Measurements from ENCODE around the gene ASS1.
A peak's percentile ranks its signal among the peaks of the same experiment; 100 is the strongest.

ASS1 gene

DNA sequence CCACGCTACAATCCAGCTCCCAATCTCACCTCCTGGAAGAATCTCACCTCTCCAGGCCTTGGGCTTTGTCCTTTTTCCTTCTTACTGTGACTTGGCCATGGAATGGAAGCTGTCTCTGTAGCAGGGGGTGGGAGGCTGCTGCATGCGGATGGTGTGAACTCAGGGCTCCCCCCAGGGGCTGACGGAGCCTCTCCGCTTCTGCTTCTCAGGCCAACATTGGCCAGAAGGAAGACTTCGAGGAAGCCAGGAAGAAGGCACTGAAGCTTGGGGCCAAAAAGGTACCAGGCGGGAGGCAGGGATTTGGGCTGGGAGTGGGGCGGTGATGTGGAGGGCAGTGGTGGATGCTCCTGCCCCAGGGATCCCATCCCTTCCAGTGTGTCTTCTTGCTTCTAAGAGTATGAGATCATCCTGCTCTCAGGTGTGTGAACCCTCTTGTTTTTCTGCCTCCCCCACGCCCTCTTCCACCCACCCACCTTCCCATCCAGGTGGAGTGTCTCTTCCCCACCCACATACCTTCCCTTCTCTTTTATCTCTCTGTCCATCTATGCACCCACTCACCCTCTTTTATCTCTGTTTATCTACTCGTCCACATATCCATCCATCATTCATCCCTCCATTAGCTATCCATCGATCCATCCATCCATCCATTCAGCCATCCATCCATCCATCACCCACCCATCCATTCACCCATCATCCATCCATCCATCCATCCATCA, 9.5 kb downstream of the ASS1 start:
- DNase-seq (ENCODE audit: low read depth), result no peak

DNA sequence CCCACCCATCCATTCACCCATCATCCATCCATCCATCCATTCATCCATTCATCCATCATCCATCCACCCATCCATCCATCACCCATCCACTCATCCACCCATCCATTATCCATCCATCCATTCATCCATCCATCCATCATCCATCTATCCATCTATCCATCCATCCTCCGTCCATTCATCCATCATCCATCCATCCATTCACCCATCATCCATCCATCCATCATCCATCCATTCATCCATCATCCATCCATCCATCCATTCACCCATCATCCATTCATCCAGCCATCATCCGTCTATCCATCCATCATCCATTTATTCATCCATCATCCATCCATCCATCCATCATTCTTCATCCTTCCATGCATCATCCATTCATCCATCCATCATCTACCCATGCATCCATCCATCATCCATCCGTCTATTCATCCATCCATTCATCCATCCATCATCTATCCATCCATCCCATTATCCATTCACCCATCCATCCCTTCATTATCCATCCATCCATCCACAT, 10.1 kb downstream of the ASS1 start:
- no peak for DNase-seq (ENCODE audit: low read depth)

DNA sequence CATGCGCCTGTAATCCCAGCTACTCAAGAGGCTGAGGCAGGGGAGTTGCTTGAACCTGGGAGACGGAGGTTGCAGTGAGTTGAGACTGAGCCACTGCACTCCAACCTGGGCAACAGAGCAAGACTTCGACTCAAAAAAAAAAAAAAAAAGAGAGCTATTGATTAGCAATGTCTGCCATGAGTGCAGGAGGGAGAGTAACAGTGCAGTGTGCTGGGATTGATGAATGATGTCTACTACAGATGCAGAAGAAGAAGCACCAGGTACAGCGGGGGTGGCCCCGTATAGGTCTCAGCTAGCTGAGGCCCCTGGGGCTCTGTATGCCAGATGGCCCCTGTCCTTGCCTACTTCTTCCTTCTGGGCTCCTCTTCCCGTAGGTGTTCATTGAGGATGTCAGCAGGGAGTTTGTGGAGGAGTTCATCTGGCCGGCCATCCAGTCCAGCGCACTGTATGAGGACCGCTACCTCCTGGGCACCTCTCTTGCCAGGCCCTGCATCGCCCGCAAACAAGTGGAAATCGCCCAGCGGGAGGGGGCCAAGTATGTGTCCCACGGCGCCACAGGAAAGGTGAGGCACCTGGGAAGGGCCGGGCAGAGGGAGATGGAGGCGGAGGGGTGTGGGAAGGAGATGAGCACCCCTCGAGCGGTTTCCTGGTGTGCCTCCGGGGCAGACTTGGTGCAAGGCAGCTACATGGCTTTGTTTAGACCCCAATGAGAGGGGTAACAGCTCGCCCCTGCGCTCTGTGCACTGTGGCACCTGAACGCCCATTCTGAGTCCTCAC, 13.5 kb downstream of the ASS1 start:
- DNase-seq (ENCODE audit: low read depth), result no peak

DNA sequence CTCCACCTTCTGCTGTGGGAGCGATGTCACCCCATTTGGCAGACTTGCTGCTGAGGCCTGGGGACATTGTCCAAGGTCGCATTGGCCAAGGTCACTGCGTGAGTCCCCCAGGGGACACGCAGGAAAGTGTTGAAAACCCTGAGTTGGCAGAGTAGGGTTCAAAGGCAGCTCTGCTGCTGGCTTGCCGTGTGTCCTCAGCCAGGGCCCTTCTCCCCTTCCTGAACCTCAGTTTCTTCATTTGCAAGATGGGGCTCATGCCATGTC, 14.0 kb downstream of the ASS1 start:
- no peak for DNase-seq (ENCODE audit: low read depth)

DNA sequence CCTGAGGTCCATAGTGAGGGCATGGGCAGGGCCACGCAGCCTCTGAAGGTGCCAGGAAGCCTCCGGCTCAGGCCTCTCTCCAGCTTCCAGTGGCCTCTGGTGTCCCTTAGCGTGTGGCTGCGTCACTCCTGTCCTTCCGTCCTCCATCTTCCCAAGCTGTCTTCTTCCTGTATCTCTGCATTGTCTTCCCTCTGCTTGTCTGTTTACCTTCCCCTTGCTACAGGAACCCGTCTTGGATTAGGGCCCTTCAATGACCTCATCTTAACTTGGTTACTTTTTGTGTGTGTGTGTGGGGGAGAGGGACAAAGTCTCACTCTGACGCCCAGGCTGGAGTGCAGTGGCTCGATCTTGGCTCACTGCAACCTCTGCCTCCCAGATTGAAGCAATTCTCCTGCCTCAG, 14.4 kb downstream of the ASS1 start:
- DNase-seq (ENCODE audit: low read depth), result no peak

DNA sequence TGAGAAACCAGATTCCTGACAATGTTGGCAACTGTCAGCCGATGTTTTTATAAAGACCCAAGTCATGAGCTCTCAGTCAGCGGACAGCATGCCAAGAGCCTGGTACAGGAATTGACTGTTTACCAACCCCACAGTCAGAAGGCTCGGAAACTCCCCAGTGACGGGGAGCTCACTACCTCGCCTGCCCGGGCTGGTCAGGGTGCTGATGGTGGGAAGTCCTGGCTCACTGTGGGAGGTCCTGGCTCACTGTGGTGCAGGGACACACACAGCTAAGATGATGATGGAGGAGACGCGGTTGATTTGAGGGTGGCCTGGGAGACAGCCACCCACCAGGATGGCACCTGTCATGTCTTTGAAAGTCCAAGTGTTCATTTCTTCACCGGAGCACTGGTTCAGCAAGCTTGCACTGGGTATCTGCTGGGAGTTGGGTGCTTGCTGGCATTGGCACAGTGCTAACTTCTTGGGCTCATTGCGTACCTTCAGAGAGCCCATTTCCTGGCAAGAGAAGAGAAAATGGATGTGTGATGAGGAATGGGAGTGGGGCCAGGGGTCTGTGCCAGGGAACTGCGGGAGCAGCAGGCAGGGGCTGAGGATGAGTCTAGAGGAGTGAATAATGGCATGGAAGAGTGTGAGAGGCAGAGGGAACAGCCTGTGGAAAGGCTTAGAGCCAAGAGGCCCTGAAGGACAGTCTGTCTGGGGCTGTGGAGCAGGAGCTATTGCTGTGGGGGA, 15.3 kb downstream of the ASS1 start:
- DNase-seq (ENCODE audit: low read depth), result no peak

DNA sequence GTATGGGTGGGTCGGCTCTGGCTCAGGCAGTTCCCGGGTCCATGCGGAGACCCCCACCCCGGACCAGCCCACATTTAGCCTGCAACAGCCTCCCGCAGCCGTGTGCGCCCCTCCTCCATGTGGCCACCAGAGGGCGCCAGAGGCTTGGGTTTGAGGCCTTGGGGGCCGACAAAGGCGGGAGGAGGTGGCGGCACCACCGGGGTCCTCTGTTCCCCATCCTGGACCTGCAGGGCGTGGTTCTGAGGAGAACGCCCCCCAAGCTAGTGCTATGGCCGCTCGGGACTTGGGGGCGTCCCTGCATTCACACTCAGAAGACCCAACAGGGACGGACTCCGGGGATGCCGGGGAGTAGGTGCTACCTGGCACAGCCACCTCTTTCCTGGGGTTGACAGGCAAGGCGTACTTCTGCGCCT, 16.5 kb downstream of the ASS1 start:
- DNase-seq (ENCODE audit: low read depth), result peak; percentile 63

DNA sequence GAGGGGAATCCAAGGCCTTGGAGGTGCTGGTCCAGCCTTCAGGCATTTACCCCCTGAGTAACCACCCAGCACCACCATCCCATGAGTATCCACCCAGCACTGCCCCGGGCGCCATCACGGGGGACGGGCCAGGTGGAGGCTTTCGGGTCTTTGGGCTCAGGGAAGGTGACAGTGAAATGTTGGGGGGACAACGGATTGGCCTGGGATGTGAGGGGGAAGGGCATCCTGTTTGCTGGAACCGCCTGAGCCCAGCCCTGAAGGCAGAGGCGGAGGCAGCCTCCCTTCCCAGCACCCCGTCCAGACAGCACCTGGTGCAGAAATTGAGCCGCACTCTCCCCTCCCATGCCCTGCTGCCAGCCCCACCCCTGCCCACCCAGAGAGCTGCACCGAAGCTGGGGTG, 17.0 kb downstream of the ASS1 start:
- no peak for DNase-seq (ENCODE audit: low read depth)

DNA sequence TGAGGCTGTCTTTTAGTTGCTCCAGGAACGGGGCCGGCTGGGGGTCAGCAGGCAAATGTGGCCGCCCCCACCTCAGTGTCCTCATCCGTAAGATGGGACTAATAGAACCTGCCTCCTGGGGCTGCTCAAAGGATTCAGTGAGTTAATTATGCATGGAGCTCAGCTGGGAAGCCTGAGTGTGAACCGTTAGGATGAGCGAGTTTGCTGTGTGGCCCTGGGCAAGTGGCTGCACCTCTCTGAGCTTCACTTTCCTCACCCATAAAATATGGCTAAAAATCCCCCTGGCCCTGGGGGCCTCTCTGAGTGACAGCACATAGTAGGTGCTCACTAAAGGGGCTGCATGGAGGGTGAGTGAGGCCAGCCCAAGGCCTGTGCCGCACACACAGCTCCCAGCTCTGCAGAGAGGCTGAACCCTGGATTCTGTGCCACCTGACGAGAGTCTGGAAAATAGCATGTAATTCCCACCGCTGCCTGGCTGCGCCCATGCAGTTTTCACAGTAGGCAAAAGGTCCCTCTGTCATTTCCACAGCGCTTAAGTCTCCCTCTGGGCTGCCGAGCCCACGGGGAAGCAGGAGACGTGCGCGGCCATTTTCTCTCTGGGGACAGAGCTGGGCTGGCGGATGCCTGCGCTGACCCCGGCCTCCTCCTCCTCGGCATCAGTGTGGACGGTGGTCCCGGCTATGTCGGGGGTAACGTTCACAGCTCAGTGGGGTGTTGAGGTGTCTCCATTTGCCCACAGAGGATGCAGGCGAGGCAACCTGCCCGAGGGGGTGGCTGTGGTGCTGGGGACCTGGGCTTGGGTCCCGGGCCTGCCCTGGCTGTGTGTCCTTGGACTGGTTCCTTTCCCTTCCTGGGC, 18.2 kb downstream of the ASS1 start:
- no peak for DNase-seq (ENCODE audit: low read depth)

DNA sequence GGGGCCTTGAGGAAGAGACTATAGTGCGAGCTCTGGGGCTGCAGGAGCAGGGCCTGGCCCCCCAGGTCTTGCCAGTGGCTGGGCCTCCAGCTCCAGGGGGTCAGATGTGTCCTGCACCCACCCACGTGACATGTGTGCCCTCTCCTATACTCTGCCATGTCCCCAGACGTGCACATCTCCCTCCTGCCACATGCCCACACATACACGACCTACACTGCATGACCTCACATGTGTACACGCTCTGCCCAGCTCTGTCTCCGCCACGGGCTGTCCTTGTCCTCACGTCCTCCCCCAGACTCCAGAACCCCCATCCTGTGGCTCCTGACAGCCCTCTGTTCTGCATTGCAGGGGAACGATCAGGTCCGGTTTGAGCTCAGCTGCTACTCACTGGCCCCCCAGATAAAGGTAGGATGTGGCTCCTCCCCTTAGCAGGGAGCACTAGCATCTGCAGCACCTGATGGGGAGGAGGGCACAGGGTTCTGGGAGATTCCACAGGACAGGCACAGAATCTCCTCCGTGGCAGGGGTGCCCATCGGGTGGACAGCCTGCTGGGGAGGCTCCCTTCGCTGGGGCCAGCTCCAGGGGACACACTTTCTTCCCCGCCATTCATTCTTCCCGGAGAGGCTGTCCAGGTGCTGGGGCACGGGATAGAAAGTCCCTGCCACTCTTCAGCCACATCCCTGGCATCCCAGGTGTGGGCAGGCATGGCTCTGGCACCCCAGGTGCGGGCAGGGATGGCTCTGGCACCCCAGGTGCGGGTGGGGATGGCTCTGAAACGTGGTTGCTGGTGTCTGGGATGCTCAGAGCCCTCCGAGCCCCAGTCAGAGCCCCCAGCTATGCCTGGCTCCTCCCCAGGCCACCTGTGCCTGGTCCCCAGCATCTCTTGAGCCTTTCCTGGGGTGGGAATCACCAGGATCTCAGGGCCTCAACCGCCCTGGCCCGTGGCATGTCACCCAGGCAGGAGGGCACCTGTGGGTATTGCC, 19.3 kb downstream of the ASS1 start:
- DNase-seq (ENCODE audit: low read depth), result no peak

DNA sequence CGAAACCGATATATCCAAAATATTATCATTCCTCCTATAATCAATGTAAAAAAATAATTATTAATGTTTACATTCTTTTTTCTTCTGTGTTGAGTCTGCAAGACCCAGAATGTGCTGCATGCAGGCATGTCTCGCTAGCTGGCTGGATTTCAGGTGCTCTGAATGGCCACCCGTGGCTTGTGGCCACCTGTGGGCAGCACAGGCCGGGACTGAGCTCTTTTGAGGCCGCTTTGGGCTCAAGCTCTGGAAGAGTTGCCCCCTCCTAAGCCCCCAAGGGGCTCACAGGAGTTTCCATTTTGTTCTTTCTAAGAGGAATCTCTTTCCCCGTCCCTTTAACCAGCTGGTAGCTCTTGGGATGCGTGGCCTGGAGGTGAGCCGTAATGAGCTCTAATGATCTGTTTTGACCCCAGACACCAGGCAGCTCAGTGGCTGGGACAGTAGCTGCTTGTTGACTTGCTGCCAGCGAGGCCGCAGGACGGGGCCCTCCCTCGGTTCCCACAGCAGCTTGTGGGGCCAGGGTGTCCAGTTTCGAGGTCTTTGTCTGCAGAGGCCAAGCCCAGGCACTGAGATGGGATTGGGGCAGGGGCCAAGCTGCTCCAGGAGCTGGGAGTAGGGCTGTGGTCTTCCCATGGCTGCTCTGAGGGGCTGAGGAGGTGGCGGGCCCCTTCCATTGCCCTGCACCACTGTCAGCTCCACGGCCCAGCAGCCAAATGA, 20.8 kb downstream of the ASS1 start:
- DNase-seq (ENCODE audit: low read depth), result no peak

DNA sequence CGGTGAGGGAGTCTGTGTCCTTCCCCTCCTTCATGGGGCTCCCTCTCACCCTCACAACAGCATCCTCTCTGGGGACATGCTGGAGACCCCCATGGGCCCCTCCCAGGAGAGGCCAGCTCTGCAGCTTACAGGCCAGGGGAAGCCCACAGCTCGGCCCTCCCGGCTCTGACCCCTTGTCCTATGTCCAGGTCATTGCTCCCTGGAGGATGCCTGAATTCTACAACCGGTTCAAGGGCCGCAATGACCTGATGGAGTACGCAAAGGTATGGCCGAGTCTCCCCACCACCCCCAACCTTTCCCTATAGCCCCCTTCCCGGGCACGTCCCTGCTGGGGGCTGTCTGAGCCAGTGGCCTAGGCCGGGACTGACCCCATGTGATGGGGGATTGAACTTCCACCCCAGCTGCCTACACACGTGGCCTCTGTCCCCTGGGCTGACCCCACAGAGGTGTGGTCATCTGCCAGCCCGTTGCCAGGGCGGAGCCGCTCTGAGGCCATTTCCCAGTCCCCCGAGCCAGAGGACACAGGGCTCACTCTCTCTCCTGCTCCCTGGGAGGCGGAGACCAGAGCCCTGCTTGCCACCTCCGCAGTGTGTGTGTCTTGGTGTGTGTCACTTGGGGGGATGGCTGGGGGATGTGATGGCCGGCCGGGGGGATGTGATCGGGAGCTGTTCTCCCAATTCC, 21.9 kb downstream of the ASS1 start:
- DNase-seq (ENCODE audit: low read depth), result no peak

DNA sequence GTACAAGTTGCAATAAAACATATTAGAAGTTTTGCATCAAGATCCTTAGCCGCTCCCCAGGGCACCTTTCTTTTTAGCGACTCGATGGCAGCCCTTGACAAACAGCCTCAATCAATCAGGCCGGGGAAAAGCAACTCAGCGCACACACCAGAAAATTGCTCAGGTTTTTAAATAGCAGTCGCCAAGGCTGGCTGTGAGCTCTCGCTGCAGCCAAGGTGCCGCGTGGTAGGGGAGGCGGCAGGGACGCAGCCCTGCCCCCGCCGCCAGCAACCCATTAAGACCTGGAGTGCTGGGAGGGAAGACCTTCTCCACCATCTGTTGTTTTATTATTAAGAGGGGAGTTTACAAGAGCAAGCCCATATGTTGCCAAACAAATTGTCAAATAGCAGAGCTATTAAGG, 22.6 kb downstream of the ASS1 start:
- no peak for DNase-seq (ENCODE audit: low read depth)

DNA sequence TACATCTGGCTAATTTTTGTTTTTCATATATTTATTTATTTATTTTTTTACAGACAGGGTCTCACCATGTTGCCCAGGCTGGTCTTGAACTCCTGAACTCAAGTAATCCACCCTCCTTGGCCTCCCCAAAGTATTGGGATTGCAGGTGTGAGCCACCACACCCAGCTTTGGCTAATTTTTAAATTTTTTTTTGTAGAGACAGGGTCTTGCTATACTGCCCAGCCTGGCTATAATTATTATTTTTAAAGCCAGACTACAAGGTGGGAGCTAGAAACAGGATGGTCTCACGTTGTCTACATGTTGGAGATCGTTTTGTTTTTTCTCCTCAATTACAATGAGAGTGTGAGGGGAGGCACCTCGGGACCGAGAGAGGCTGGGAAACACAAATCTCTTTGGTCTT, 23.8 kb downstream of the ASS1 start:
- DNase-seq (ENCODE audit: low read depth), result no peak

DNA sequence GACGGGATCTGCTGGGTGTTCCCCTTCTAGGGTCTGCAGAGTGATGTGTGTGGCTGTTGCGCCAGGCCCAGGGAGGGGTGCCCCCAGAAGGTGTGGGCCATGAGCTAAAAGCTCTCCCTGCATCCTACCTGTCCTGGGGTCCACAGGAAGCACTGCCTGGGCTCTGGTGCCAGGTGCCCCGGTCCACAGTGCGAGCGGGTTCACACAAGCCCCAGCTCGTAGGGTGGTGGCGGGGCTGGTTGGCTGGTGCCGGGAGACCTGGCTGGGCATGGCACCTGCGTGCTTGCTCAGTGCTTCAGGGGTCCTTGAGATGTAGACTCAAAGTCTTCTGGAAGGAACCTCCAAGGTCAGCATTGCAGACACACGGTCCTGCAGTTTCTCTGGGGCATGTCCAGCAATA, 25.5 kb downstream of the ASS1 start:
- no peak for DNase-seq (ENCODE audit: low read depth)

DNA sequence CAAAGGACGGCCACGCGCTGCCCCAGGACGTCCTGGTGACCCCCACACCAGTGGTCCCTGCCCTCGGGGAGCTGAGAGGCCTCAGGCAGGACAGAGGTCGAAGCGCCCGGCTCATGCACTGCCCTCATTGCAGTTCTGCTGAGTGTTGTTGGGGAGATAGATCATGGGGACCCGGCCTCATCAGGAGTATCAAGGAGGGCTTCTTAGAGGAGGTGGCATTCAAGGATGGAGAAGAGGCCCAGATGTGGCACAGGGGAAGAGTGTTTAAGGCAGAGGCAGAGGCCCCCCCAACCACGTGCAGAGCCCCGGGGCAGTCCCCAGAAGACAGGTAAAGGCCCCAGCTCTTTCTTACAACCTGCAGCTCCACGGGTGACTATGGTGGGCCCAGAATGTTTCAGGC, 26.2 kb downstream of the ASS1 start:
- DNase-seq (ENCODE audit: low read depth), result no peak

DNA sequence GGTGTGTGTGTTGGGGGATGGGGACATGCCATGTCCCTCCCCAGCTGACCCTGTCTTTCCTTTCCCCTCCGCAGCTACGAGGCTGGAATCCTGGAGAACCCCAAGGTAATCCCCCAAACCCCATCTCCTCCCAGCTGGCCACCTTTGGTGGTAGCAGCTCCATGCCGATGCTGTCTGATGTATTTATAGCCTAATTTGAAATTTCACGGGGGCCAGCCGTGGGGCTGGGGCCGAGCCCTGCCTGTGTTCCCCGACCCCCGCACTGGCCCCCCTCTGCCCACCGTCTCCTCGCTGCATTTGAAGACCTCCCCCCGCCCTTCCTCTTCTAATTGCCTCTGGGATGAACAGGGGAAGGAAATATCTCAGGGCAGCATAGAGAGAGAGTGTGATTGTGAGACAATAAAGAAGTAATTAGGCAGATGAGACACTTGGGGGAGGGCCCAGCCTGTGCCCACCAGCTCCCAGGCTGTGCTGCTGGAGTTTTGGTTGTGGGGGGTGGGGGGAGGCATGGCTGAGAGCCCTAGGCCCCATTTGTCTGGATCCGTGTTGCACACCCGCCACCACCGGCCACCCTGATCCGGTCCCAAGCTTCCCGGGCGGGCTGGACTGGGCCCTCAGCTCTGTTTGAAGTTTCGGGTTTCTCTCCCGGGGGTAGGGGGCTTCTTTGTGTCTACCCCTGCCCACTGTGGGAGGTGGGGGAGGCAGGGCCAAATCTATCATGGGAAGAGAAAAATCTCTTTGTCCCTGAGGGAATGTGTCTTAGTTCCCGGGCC, 26.8 kb downstream of the ASS1 start:
- DNase-seq (ENCODE audit: low read depth), result no peak

DNA sequence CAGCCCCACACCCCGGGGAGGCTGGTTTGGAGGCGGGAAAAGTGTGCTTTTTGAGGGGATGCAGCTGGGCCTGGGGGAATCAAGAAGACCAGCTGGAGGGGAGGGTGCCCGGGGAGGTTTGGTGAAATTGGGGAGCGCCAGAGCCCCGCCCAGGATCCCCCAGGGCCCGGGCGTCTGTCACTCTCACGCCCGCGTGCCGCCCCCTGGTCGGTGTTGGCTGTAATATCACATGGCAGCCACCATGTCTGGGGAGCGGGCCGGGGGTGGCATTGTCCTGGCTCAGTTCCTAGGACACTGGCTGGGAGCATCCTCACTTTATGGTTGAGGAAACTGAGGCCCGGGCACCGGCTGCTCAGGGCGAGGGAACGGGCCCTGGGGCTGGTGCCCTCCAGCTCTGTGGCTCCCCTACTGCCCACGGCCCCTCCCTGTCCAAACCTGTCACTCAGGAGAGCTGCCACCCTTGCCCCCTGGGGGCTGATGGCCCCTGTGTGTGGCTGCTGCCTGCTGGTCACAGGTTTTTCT, 27.5 kb downstream of the ASS1 start:
- DNase-seq (ENCODE audit: low read depth), result no peak

DNA sequence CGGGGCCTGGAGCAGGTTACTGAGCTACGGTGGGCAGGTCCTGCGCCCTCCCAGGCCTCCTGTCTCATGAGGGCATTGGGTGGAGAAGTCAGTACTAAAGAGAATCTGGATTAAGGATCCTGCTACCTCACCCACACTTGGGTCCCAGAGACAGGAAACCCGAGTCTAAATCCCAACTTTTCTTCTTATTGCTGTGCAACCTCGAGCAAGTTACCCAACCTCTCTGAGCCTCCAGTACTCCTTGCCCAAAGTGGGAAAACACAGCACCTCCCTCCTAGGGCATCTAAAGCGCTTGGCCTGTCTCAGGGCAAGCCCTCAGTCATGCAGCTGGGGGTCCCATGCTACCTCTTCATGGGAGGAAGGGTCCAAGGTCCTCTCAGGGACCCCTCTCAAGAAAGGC, 28.2 kb downstream of the ASS1 start:
- no peak for DNase-seq (ENCODE audit: low read depth)
